HG02938 (cell line): ENCODE measurements around the gene CCDC68.

Experiments
- ATAC-seq: cut with Tn5 transposase; IDR thresholded peaks from one replicate; pipeline ENCODE4 v1.9.1; 2021; ENCODE audit warnings: mild to moderate bottlenecking, moderate library complexity; ENCODE audit not compliant: unreplicated experiment

Gene CCDC68

DNA sequence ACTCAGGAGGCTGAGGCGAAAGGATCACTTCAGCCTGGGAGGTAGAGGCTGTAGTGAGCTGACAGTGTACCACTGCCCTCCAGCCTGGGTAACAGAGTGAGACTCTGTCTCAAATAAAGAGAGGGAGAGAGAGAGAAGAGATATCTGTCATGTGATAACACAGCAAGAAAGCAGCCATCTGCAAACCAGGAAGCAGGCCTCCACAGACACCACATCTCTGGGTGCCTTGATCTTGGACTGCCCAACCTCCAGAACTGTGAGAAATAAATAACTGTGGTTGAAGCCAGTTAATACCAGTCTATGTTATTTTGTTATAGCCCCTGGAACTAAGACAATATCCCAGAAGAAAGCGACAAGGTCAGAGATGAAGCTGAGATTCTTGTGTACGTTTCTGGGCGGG, 2.6 kb upstream of the CCDC68 start:
- no peak for ATAC-seq

- no peak for ATAC-seq
These were observed 1.8 kb upstream of the CCDC68 start for GRCh38 chr18:54961016-54961423.

- no peak for ATAC-seq
These were observed 936 bp upstream of the CCDC68 start for GRCh38 chr18:54960197-54960596.

DNA sequence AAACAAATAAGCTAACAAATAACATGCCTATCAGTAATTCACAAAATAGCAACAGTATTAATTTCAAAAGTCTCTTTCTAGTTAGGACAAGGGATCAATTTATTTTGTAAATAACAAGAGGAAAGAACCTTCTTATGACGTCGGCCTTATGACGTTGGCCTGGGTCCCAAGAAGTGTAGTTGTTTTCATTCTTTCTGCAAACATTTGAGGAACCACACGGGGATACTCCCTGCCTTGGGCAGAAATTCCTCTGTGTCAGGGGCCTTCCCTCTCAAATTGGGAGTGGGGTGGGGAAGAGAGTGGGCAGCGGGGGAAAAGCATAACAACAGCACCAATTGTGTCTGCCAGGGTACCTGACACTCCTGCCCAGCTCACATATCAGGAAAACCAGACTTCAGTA, 1.3 kb downstream of the CCDC68 start:
- ATAC-seq, result no peak

GRCh38 chr18:54957296-54957832, 1.9 kb downstream of the CCDC68 start:
- no peak for ATAC-seq

- ATAC-seq, result no peak
These were observed 2.8 kb downstream of the CCDC68 start for GRCh38 chr18:54956506-54956905.

GRCh38 chr18:54952026-54952425, 7.2 kb downstream of the CCDC68 start:
- no peak for ATAC-seq

GRCh38 chr18:54950221-54950620, 9.0 kb downstream of the CCDC68 start:
- ATAC-seq, result no peak

DNA sequence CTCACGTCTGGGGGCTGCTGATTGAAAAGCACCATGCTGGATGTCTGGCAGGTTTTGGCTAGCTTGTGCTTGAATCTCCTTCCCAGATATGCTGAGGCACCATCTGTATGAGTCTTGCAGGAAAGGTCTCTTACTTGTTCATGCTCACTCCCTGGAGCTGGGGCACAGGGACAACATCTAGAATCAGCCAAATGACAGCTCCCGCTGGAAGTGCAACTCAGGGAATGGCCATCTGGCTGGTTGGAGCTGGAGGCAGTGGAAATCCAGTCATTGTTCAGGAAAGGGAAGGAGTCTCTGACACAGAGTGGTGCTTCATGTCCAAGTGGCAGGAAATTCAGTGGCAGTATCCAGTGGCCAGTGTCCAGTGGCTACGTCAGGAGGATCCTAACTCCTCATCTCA, 9.7 kb downstream of the CCDC68 start:
- no peak for ATAC-seq

GRCh38 chr18:54948350-54948837, 10.9 kb downstream of the CCDC68 start:
- ATAC-seq, result no peak

DNA sequence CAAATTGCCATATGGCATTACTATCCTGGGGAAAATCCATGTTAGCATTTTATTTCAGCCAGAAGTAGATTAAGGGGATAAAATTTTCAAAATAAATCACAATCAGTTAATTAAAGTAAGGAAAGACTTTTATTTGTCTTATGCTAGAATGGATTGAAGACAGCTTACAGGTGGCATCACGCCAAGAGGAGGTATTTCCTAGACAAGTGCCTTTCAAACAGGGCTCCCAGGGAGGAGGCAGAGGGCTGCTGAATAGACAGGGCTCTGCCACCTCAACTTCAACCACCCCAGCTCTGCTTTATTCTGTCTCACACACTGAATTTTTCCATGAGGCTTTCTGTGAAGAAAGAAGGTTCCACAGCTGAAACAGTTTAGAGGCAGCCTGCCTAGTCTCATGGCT, 12.2 kb downstream of the CCDC68 start:
- ATAC-seq, result no peak

GRCh38 chr18:54946149-54946581, 13.1 kb downstream of the CCDC68 start:
- peak; percentile 79 for ATAC-seq

DNA sequence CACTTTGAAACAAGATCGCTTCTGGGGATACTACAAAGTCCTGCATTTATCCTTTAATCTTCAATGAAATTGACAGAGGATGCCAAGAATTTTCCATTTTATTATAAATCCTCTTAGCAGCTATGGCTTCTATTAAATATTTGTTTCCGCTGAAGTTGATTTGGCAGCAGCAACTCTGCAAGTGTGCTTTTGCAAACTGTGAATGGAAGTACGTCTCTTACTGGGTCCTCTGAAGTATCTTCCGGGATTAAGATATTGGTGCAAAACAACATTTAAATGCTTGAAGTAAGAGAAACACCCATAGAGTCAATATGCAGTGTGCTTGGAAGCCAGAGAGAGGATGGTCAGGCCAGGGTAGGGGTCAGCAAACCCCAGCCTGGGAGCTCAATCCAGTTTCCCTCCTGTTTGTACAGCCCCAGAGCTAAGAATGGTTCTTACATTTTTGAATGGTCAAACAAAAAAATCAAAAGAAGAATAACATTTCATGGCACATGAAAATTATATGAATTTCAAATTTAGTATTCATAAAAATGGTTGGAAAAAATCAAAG, 13.6 kb downstream of the CCDC68 start:
- ATAC-seq, result no peak

DNA sequence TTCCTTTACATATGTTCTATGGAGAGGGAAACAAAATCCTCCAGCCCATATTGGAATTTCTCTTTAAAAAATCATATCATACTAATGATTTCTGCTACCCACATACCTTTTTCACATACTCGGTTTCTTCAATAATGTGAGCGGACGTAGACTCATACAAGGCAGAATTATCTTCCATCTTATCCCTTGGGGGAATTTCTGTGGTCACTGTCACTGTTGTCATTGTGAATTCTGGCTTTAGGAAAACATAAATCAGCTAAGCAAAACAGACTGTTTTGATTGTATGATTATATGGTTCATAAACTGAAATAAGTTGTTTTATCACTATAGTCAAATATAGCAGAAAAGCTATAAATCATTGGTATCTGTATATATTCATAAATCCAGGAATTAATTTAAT, 16.7 kb downstream of the CCDC68 start:
- ATAC-seq, result no peak

GRCh38 chr18:54942144-54942543, 17.1 kb downstream of the CCDC68 start:
- ATAC-seq, result no peak

- no peak for ATAC-seq
These were observed 19.8 kb downstream of the CCDC68 start for GRCh38 chr18:54939361-54939917.

DNA sequence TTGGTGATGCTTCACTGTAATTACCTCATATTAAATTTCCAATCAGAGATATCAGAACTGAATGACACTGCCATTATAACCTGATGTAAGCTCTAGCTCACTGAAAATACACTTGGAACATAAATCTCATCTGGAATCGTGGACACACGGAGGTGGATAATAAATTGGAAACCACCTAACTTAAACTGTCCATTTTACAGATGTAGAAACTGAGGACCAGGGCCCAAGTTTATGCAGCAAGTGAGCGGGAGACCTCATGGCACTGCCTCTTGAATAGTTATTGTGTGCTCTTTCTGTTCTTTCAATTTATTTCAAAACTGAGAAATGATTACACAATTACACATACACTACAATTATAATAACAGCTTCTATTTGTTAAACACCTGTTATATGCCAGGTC, 20.8 kb downstream of the CCDC68 start:
- no peak for ATAC-seq

GRCh38 chr18:54932472-54932871, 26.8 kb downstream of the CCDC68 start:
- no peak for ATAC-seq

- ATAC-seq, result no peak
These were observed 28.1 kb downstream of the CCDC68 start for GRCh38 chr18:54931152-54931551.

- no peak for ATAC-seq
These were observed 31.0 kb downstream of the CCDC68 start for GRCh38 chr18:54928236-54928635.

DNA sequence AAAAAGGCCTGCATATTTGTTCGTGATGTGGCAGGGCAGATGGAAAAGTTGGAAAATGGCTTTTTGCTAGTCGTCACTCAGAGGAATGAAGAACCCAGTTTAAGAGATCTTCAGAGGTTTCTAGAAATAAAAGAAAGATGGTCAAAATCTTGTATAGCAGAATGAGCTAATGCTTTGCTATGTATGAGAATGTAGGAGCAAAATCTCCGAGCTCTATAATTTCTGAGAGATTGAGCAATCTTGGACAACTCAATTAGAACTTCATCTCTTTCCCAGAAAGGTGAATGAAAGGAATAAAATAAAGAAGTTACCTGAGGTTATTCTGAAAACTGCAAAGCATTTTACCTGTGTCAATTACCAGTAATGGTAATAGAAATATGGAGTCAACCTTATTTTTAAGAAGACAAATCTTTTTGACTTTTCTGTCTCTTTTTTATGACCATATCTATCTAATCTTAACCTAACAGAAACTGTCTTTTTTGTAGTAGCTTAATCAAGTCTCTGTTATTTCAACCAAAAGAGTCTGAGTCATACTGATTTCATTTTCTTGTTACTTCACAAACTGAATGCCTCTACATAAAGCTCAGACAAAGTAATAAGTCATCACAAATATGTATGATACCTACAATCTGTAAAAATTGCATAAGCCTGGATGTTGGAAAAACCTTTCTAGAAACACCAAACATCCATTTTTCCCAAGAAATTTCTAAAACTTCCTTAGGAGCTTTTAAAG, 32.5 kb downstream of the CCDC68 start:
- ATAC-seq, result no peak

GRCh38 chr18:54924948-54925347, 34.3 kb downstream of the CCDC68 start:
- no peak for ATAC-seq
